ENCODE measurements around the gene UBE2V1. TPM values are rescaled to one million over a fixed set of nuclear protein-coding genes. Genes with fewer than 3 reads are reported as not detected.
A peak's percentile ranks its signal among the peaks of the same experiment; 100 is the strongest.
"Not testable (repeated sequence)": the region's sequence is repeated elsewhere in the genome, so short reads cannot be mapped to it uniquely, and the experiment has no call there.

UBE2V1 gene
- polyA plus RNA-seq, 3 donors: 62.2 to 95.5 (median 71.1) TPM

DNA sequence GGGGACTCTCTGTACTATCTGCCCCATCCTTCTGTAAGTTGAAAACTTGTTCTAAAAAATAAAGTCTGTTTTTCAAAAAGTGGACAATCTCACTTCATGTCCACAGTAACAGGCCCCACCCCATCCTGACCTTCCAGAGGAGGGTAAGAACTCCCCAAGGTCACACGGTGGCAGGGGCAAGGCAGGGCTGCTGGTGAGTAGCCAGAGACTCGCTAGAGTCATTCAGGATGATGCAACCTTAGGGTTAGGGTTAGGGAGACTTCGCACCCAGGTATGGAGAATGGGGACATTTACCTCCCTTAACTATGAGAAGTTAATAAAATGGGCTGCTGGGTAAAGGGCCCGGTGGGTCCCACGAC is 25.1 kb upstream of the UBE2V1 start:
- H2AFZ ChIP-seq (ENCODE audit: insufficient read depth, low read depth, low read length, poor library complexity, severe bottlenecking): no peak overlapping the region
- peaks cover 68% of the 10 kb centered on the region for H3K79me2 ChIP-seq (ENCODE audit: insufficient read depth, low read length)
- peak in 1 of 3 donors; percentile 49 for DNase-seq
- peak overlapping the region in 1 of 2 donors; percentile 49 for H3K27ac ChIP-seq (ENCODE audit: low read depth in 1 of 2, low read length in 2 of 2)
- peaks cover 60 to 97% of the 10 kb centered on the region in 2 donors for H3K36me3 ChIP-seq (replicated peaks in 1 of 2; ENCODE audit: control insufficient read depth in 1 of 2, insufficient read depth in 2 of 2, low read length in 2 of 2)
- no peaks in the 10 kb centered on the region for H3K9me3 Mint-ChIP-seq
- peaks cover 0 to 8% of the 10 kb centered on the region in 2 donors for H3K4me1 ChIP-seq (ENCODE audit: control insufficient read depth in 1 of 2, insufficient read depth in 2 of 2, low read length in 2 of 2)
- H3K27me3 ChIP-seq (ENCODE audit: control insufficient read depth in 2 of 2, insufficient read depth in 2 of 2, low read length in 2 of 2): no peaks in the 10 kb centered on the region
- peaks cover 0 to 2% (median 1%) of the 10 kb centered on the region in 3 donors for H3K27me3 Mint-ChIP-seq (ENCODE audit: low read depth in 3 of 3)
- TF ChIP-seq, protein P1, sequence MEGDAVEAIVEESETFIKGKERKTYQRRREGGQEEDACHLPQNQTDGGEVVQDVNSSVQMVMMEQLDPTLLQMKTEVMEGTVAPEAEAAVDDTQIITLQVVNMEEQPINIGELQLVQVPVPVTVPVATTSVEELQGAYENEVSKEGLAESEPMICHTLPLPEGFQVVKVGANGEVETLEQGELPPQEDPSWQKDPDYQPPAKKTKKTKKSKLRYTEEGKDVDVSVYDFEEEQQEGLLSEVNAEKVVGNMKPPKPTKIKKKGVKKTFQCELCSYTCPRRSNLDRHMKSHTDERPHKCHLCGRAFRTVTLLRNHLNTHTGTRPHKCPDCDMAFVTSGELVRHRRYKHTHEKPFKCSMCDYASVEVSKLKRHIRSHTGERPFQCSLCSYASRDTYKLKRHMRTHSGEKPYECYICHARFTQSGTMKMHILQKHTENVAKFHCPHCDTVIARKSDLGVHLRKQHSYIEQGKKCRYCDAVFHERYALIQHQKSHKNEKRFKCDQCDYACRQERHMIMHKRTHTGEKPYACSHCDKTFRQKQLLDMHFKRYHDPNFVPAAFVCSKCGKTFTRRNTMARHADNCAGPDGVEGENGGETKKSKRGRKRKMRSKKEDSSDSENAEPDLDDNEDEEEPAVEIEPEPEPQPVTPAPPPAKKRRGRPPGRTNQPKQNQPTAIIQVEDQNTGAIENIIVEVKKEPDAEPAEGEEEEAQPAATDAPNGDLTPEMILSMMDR (IDR thresholded peaks at IDR 0.05): no peak
- peak overlapping the region in 5 of 7 donors; percentile 55 to 90 (median 69) for H3K27ac Mint-ChIP-seq
- no peak overlapping the region for H3K9ac ChIP-seq (ENCODE audit: insufficient read depth, low read length, poor library complexity, severe bottlenecking)
- no peak overlapping the region for H3K4me3 Mint-ChIP-seq
- peaks cover 60 to 99% of the 10 kb centered on the region in 2 donors for H3K36me3 Mint-ChIP-seq
- no peak overlapping the region for H3K4me2 ChIP-seq (replicated peaks; ENCODE audit: extremely low read depth, low read length, poor library complexity, severe bottlenecking)
- peaks cover 25% of the 10 kb centered on the region for H3K4me1 Mint-ChIP-seq
- H3K4me3 ChIP-seq (replicated peaks in 1 of 3; ENCODE audit: low read depth in 2 of 3, low read length in 3 of 3): no peak overlapping the region
- WGBS (ENCODE audit: insufficient coverage): 94% methylated on average over 2 of the region's 5 CpGs
- intact Hi-C loops (cut with micrococcal nuclease): no loop called here
- H4K20me1 ChIP-seq (ENCODE audit: insufficient read depth, low read length): peaks cover 88% of the 10 kb centered on the region
- H3K9me3 ChIP-seq (replicated peaks in 1 of 2; ENCODE audit: control insufficient read depth in 1 of 2, insufficient read depth in 1 of 2, low read length in 2 of 2): no peaks in the 10 kb centered on the region

DNA sequence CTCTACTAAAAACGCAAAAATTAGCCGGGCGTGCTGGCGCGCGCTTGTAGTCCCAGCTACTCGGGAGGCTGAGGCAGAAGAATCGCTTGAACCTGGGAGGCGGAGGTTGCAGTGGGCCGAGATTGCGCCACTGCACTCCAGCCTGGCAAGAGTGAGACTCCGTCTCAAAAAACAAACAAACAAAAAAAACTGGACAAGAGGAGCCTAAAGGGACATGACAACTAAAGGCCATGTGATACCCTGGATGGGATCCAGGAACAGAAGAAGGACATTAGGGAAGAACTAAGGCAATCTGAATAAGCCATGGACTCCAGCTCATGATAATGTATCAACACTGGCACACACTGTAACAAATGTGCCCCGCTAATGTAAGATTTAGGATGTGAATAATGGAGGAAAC is 24.8 kb upstream of the UBE2V1 start:
- H3K4me3 ChIP-seq (replicated peaks in 1 of 3; ENCODE audit: low read depth in 2 of 3, low read length in 3 of 3); DNase-seq; H2AFZ ChIP-seq (ENCODE audit: insufficient read depth, low read depth, low read length, poor library complexity, severe bottlenecking); H3K4me3 Mint-ChIP-seq; H3K9me3 ChIP-seq (replicated peaks in 1 of 2; ENCODE audit: control insufficient read depth in 1 of 2, insufficient read depth in 1 of 2, low read length in 2 of 2); H3K9me3 Mint-ChIP-seq; H3K4me2 ChIP-seq (replicated peaks; ENCODE audit: extremely low read depth, low read length, poor library complexity, severe bottlenecking); H3K27me3 ChIP-seq (ENCODE audit: control insufficient read depth in 2 of 2, insufficient read depth in 2 of 2, low read length in 2 of 2); H3K9ac ChIP-seq (ENCODE audit: insufficient read depth, low read length, poor library complexity, severe bottlenecking); H3K27me3 Mint-ChIP-seq (ENCODE audit: low read depth in 3 of 3); intact Hi-C loops (cut with micrococcal nuclease); H3K4me1 ChIP-seq (ENCODE audit: control insufficient read depth in 1 of 2, insufficient read depth in 2 of 2, low read length in 2 of 2): not testable (repeated sequence)
- peak overlapping the region in 5 of 7 donors; percentile 41 to 90 (median 75) for H3K27ac Mint-ChIP-seq
- H4K20me1 ChIP-seq (ENCODE audit: insufficient read depth, low read length): peaks cover 92% of the 10 kb centered on the region
- peaks cover 59 to 99% of the 10 kb centered on the region in 2 donors for H3K36me3 Mint-ChIP-seq
- H3K36me3 ChIP-seq (replicated peaks in 1 of 2; ENCODE audit: control insufficient read depth in 1 of 2, insufficient read depth in 2 of 2, low read length in 2 of 2): peaks cover 59 to 97% of the 10 kb centered on the region in 2 donors
- H3K79me2 ChIP-seq (ENCODE audit: insufficient read depth, low read length): peaks cover 68% of the 10 kb centered on the region
- peak overlapping the region in 1 of 2 donors; percentile 49 for H3K27ac ChIP-seq (ENCODE audit: low read depth in 1 of 2, low read length in 2 of 2)
- WGBS (ENCODE audit: insufficient coverage): 96% methylated on average over 9 of the region's 13 CpGs
- peaks cover 22% of the 10 kb centered on the region for H3K4me1 Mint-ChIP-seq
